H1 (cell line): ENCODE data around the gene CPPED1. TPM values are rescaled to one million over a fixed set of nuclear protein-coding genes. Genes with fewer than 3 reads are reported as not detected.
A peak's percentile ranks its signal among the peaks of the same experiment; 100 is the strongest.

ENCODE experiments used
- CTCF ChIA-PET: fragments of 300-600 bp; sonication (Branson Sonifier 250); formaldehyde crosslinking; loops from one replicate; lab custom pipeline; 2021; ENCODE audit not compliant: partially characterized antibody; lab: Charles Lee
- POLR2A ChIA-PET: fragments of 300-600 bp; sonication (Branson Sonifier 250); formaldehyde crosslinking; loops from one replicate; lab custom pipeline; 2021; ENCODE audit warnings: inconsistent platforms; ENCODE audit not compliant: partially characterized antibody; lab: Charles Lee
- DNase-seq, 2 experiments: peaks; one replicate each; pipeline versions ENCODE4 v3.0.0 to v3.0.0-alpha.2; 2010 to 2022; ENCODE audit warnings: low spot score in 2 of 2, low read depth in 1 of 2, mixed read lengths in 1 of 2
- FAIRE-seq: peaks from 2 replicates; lab custom pipeline; 2011; peaks lifted over from hg19 to GRCh38; lab: Jason Lieb, UNC
- H2AFZ ChIP-seq: 2 replicates; pipeline ENCODE4 v1.8.1; 2012; ENCODE audit warnings: low read length, inconsistent platforms
- H2AK5ac ChIP-seq: 2 replicates; pipeline ENCODE4 v1.6.1; 2013; ENCODE audit warnings: low read depth, low read length
- H2BK120ac ChIP-seq: replicated peaks from 2 replicates; pipeline ENCODE3; 2013; ENCODE audit warnings: low read depth, low read length, inconsistent platforms
- H2BK12ac ChIP-seq: 2 replicates; pipeline ENCODE4 v1.6.1; 2013; ENCODE audit warnings: low read depth, low read length
- H2BK15ac ChIP-seq: 2 replicates; pipeline ENCODE4 v1.6.1; 2013; ENCODE audit warnings: low read length
- H2BK20ac ChIP-seq: 2 replicates; pipeline ENCODE4 v1.6.1; 2013; ENCODE audit warnings: low read length
- H2BK5ac ChIP-seq: 2 replicates; pipeline ENCODE4 v1.6.1; 2013; ENCODE audit warnings: low read depth, low read length
- H3K14ac ChIP-seq: 2 replicates; pipeline ENCODE4 v1.6.1; 2013; ENCODE audit warnings: inconsistent platforms; ENCODE audit not compliant: insufficient read length
- H3K18ac ChIP-seq: 2 replicates; pipeline ENCODE4 v1.6.1; 2013; ENCODE audit warnings: low read length; ENCODE audit errors: extremely low read depth
- H3K23ac ChIP-seq: 2 replicates; pipeline ENCODE4 v1.6.1; 2013; ENCODE audit warnings: inconsistent platforms; ENCODE audit not compliant: insufficient read length
- H3K23me2 ChIP-seq: 2 replicates; pipeline ENCODE4 v1.6.1; 2013; ENCODE audit warnings: low read depth, low read length
- H3K27ac ChIP-seq: 2 replicates; pipeline ENCODE4 v1.6.1; 2011; ENCODE audit warnings: low read depth, low read length, inconsistent platforms
- H3K27me3 ChIP-seq, 4 experiments: replicated peaks in 1 of 4; 1 replicate in 1 of 4; 2 replicates in 3 of 4; pipeline versions ENCODE4 v1.6.1 to v1.8.1; 2011 to 2013; ENCODE audit warnings: low read length in 3 of 4, mild to moderate bottlenecking in 3 of 4, inconsistent platforms in 2 of 4, mixed read lengths in 2 of 4, moderate library complexity in 1 of 4; ENCODE audit not compliant: control insufficient read depth in 3 of 4, insufficient read depth in 3 of 4; ENCODE audit errors: extremely low read depth in 1 of 4
- H3K36me3 ChIP-seq, 4 experiments: 2 replicates each; pipeline versions ENCODE4 v1.6.1 to v1.8.1; 2011 to 2013; ENCODE audit warnings: mild to moderate bottlenecking in 4 of 4, low read length in 3 of 4, moderate library complexity in 2 of 4, control low read depth in 1 of 4, inconsistent platforms in 1 of 4; ENCODE audit not compliant: insufficient read depth in 4 of 4, control insufficient read depth in 2 of 4
- H3K4ac ChIP-seq: replicated peaks from 2 replicates; pipeline ENCODE3; 2013; ENCODE audit warnings: low read length, low read depth, mixed read lengths, inconsistent platforms; ENCODE audit not compliant: insufficient read length
- H3K4me1 ChIP-seq, 4 experiments: replicated peaks in 1 of 4; 1 replicate in 1 of 4; 2 replicates in 3 of 4; pipeline versions ENCODE4 v1.6.1 to v1.8.1; 2011 to 2013; ENCODE audit warnings: low read length in 3 of 4, inconsistent platforms in 2 of 4, mixed read lengths in 1 of 4; ENCODE audit not compliant: insufficient read depth in 4 of 4, control insufficient read depth in 3 of 4
- H3K4me2 ChIP-seq, 2 experiments: 2 replicates each; pipeline versions ENCODE4 v1.6.1 to v1.8.1; 2011 to 2013; ENCODE audit warnings: low read depth in 2 of 2, low read length in 2 of 2, control low read depth in 1 of 2, inconsistent platforms in 1 of 2, mild to moderate bottlenecking in 1 of 2; ENCODE audit not compliant: insufficient read depth in 1 of 2
- H3K4me3 ChIP-seq, 4 experiments: fragments of 200-600, 300-600 bp in 1 of 4; sonication (generic), shearing (Covaris generic), sonication (Bioruptor Twin) in 1 of 4; 2 replicates each; pipeline versions ENCODE4 v1.5.1 to v1.8.1; 2011 to 2016; ENCODE audit warnings: low read length in 4 of 4, low read depth in 3 of 4, control low read depth in 2 of 4, inconsistent platforms in 2 of 4, mild to moderate bottlenecking in 2 of 4, mixed read lengths in 1 of 4, moderate library complexity in 1 of 4; ENCODE audit not compliant: insufficient read depth in 2 of 4; ENCODE audit errors: extremely low read depth in 1 of 4
- H3K56ac ChIP-seq: replicated peaks from 2 replicates; pipeline ENCODE3; 2013; ENCODE audit warnings: low read depth, mild to moderate bottlenecking, mixed read lengths, low read length, inconsistent platforms; ENCODE audit not compliant: insufficient read length
- H3K79me1 ChIP-seq: 2 replicates; pipeline ENCODE4 v1.6.1; 2013; ENCODE audit warnings: low read depth, low read length, control low read depth
- H3K79me2 ChIP-seq, 2 experiments: 2 replicates each; pipeline versions ENCODE4 v1.6.1 to v1.8.1; 2012 to 2013; ENCODE audit warnings: low read length in 2 of 2, mild to moderate bottlenecking in 2 of 2, inconsistent platforms in 1 of 2; ENCODE audit not compliant: insufficient read depth in 2 of 2, control insufficient read depth in 1 of 2
- H3K9ac ChIP-seq, 4 experiments: replicated peaks in 1 of 4; 1 replicate in 1 of 4; 2 replicates in 3 of 4; pipeline versions ENCODE4 v1.6.1 to v1.8.1; 2011 to 2013; ENCODE audit warnings: low read depth in 3 of 4, low read length in 3 of 4, control low read depth in 2 of 4, mild to moderate bottlenecking in 2 of 4, moderate library complexity in 2 of 4, inconsistent platforms in 1 of 4; ENCODE audit errors: extremely low read depth in 1 of 4
- H3K9me3 ChIP-seq, 2 experiments: 2 replicates each; pipeline versions ENCODE4 v1.6.1 to v1.8.1; 2012 to 2013; ENCODE audit warnings: mild to moderate bottlenecking in 2 of 2, moderate library complexity in 2 of 2, control low read depth in 1 of 2, inconsistent platforms in 1 of 2, low read depth in 1 of 2, low read length in 1 of 2, mixed read lengths in 1 of 2; ENCODE audit not compliant: insufficient read depth in 2 of 2
- H4K20me1 ChIP-seq, 2 experiments: replicated peaks in 1 of 2; 2 replicates each; pipeline versions ENCODE3 to v1.8.1; 2011 to 2013; ENCODE audit warnings: inconsistent platforms in 2 of 2, low read length in 2 of 2, mild to moderate bottlenecking in 1 of 2; ENCODE audit not compliant: insufficient read depth in 2 of 2, control insufficient read depth in 1 of 2
- H4K5ac ChIP-seq: 2 replicates; pipeline ENCODE4 v1.6.1; 2013; ENCODE audit warnings: low read length, low read depth, mixed read lengths, inconsistent platforms; ENCODE audit not compliant: insufficient read length
- H4K8ac ChIP-seq: 2 replicates; pipeline ENCODE4 v1.8.0; 2013; ENCODE audit warnings: mild to moderate bottlenecking, moderate library complexity, low read length, inconsistent platforms; ENCODE audit not compliant: insufficient read depth; ENCODE audit errors: extremely low read depth
- H4K91ac ChIP-seq: replicated peaks from 2 replicates; pipeline ENCODE3; 2013; ENCODE audit warnings: low read length, mixed read lengths, inconsistent platforms; ENCODE audit not compliant: insufficient read length
- ASH2L ChIP-seq: fragments of 200-600, 300-600 bp; sonication (generic); IDR thresholded peaks from one replicate; pipeline ENCODE4 v1.7.1; 2017; ENCODE audit warnings: low read length
- CTCF ChIP-seq, 3 experiments: IDR thresholded peaks; 1 replicate in 2 of 3; 2 replicates in 1 of 3; pipeline versions ENCODE4 v1.5.1 to v1.6.1; 2011; ENCODE audit warnings: low read length in 3 of 3, mild to moderate bottlenecking in 3 of 3, inconsistent platforms in 2 of 3, low read depth in 1 of 3, moderate library complexity in 1 of 3; ENCODE audit not compliant: insufficient read depth in 1 of 3; ENCODE audit errors: control extremely low read depth in 1 of 3
- RAD21 ChIP-seq, 2 experiments: IDR thresholded peaks in 1 of 2; conservative IDR thresholded peaks in 1 of 2; 2 replicates each; pipeline ENCODE4 v1.6.1; 2011; ENCODE audit warnings: low read depth in 2 of 2, low read length in 2 of 2, improper control_type of control experiment in 1 of 2, inconsistent platforms in 1 of 2, mild to moderate bottlenecking in 1 of 2, moderate library complexity in 1 of 2
- SP1 ChIP-seq: IDR thresholded peaks from 2 replicates; pipeline ENCODE4 v1.6.1; 2011; ENCODE audit warnings: low read depth, low read length
- WGBS, 2 experiments: shearing (Covaris generic) in 1 of 2; methylation state at CpG; one replicate each; pipeline versions ENCODE4 v1.1.6 to v1.1.7; 2013 to 2015; ENCODE audit warnings: low lambda C conversion rate in 2 of 2, mixed read lengths in 2 of 2, inconsistent platforms in 1 of 2, low coverage in 1 of 2, missing lambda C conversion rate in 1 of 2; ENCODE audit not compliant: insufficient replicate concordance in 2 of 2, insufficient coverage in 1 of 2, insufficient read length in 1 of 2; ENCODE audit errors: extremely low coverage in 1 of 2, missing lambda C conversion rate in 1 of 2; 5-methylcytosine and 5-hydroxymethylcytosine counted together
- polyA plus RNA-seq, 7 experiments: library from polyadenylated mRNA; depleted of rRNA in 3 of 7; stranded (reverse) in 5 of 7; unstranded in 2 of 7; fragments of >200 nt in 5 of 7; fragments of 200-250 nt in 2 of 7; gene quantifications; 1 replicate in 5 of 7; 2 replicates in 1 of 7; 4 replicates in 1 of 7; pipeline versions ENCODE4 v1.2.1 to v1.2.3, GENCODE V29; 2011 to 2013; ENCODE audit warnings: missing spikeins in 2 of 7, mixed read lengths in 2 of 7
- total RNA-seq: library from RNA; stranded (reverse); fragmentation: NEBNext Ultra II Directional; extraction: Animal tissue kit (Norgen Biotek cat#: 25700); gene quantifications from 2 replicates; pipeline ENCODE4 v1.2.1, GENCODE V29; 2021
- TF ChIP-seq, protein P1 (sequence below): IDR thresholded peaks from 2 replicates; pipeline ENCODE4 v1.6.1; 2011; ENCODE audit warnings: low read depth, mild to moderate bottlenecking, low read length; ENCODE audit not compliant: insufficient read depth

Gene CPPED1
- total and polyA plus RNA-seq, 2 of the 8 experiments (the other 6 are each of a cell fraction or from before 2014, with no cell fraction given): 3.5 to 11.2 TPM

- no peaks in the 10 kb centered on the region for H3K36me3 ChIP-seq
- H3K4ac ChIP-seq: no peak overlapping the region
- no peak overlapping the region for H2BK120ac ChIP-seq
- H4K91ac ChIP-seq: no peak overlapping the region
- no peaks in the 10 kb centered on the region for H3K27me3 ChIP-seq
- no peak overlapping the region for H3K56ac ChIP-seq
- no peak overlapping the region for H3K4me3 ChIP-seq
- no peak overlapping the region for H4K5ac ChIP-seq
- no peak for DNase-seq
- no peak for TF ChIP-seq SP1
- TF ChIP-seq RAD21 (IDR thresholded peaks at IDR 0.05 in 1 of 2, conservative IDR thresholded peaks at IDR 0.05 in 1 of 2; ENCODE audit: low read depth in 2 of 2, low read length in 2 of 2): peak in 1 of 2 experiments; percentile 29; a peak in 1 of 4 replicates
- no peak for TF ChIP-seq ASH2L
- TF ChIP-seq, protein P1, sequence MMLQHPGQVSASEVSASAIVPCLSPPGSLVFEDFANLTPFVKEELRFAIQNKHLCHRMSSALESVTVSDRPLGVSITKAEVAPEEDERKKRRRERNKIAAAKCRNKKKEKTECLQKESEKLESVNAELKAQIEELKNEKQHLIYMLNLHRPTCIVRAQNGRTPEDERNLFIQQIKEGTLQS: no peak
- TF ChIP-seq CTCF (IDR thresholded peaks at IDR 0.05; ENCODE audit: control extremely low read depth in 1 of 3, insufficient read depth in 1 of 3, low read depth in 1 of 3, low read length in 3 of 3): peak in 1 of 3 experiments; percentile 18; a peak in 1 of 4 replicates
- H3K9ac ChIP-seq: no peak overlapping the region
- H3K79me1 ChIP-seq: no peaks in the 10 kb centered on the region
- H2BK5ac ChIP-seq: no peak overlapping the region
- no peaks in the 10 kb centered on the region for H3K79me2 ChIP-seq
- WGBS, 2 experiments: 98% methylated on average over 3 of the region's 3 CpGs; no CpG with 5 or more reads in 1 of the 2 experiments
- no peak overlapping the region for H3K27ac ChIP-seq
- no peak overlapping the region for H2BK15ac ChIP-seq
- H4K8ac ChIP-seq: no peak overlapping the region
- no peak overlapping the region for H2BK20ac ChIP-seq
- H3K18ac ChIP-seq: no peak overlapping the region
- no peaks in the 10 kb centered on the region for H3K4me1 ChIP-seq
- no peak overlapping the region for H3K23ac ChIP-seq
- no peak overlapping the region for H3K4me2 ChIP-seq
- H2AFZ ChIP-seq: no peak overlapping the region
- ChIA-PET CTCF (no interaction called here), POLR2A (no interaction called here)
- H2BK12ac ChIP-seq: no peak overlapping the region
- H2AK5ac ChIP-seq: no peak overlapping the region
- H3K23me2 ChIP-seq: no peaks in the 10 kb centered on the region
- H3K9me3 ChIP-seq: no peaks in the 10 kb centered on the region
- FAIRE-seq: no peak
- H4K20me1 ChIP-seq: no peaks in the 10 kb centered on the region
- no peak overlapping the region for H3K14ac ChIP-seq
These were observed 103.5 kb downstream of the CPPED1 start for GRCh38 chr16:12700161-12700560.
